GM19023 (cell line): ENCODE measurements around the gene GTF3C5.
"Not testable (repeated sequence)": the region's sequence is repeated elsewhere in the genome, so short reads cannot be mapped to it uniquely, and the experiment has no call there.

Source experiments
- ATAC-seq: cut with Tn5 transposase; IDR thresholded peaks from one replicate; pipeline ENCODE4 v1.9.1; 2021; ENCODE audit warnings: mild to moderate bottlenecking, moderate library complexity; ENCODE audit not compliant: unreplicated experiment

Gene GTF3C5

GRCh38 chr9:133028221-133028620 lies 2.6 kb upstream of the GTF3C5 start:
- no peak for ATAC-seq

GRCh38 chr9:133029994-133030316 lies 842 bp upstream of the GTF3C5 start:
- ATAC-seq = peak; percentile 22

GRCh38 chr9:133031130-133031422 lies 279 bp downstream of the GTF3C5 start:
- ATAC-seq = no peak

- ATAC-seq = no peak
Observed at GRCh38 chr9:133031496-133031911, 707 bp downstream of the GTF3C5 start.

- no peak for ATAC-seq
Observed at GRCh38 chr9:133032171-133032570, 1.4 kb downstream of the GTF3C5 start.

GRCh38 chr9:133035669-133036068 lies 4.9 kb downstream of the GTF3C5 start:
- ATAC-seq = no peak

GRCh38 chr9:133037775-133038515 lies 7.1 kb downstream of the GTF3C5 start:
- ATAC-seq = no peak

- not testable (repeated sequence) for ATAC-seq
Observed at GRCh38 chr9:133040892-133041479, 10.2 kb downstream of the GTF3C5 start.

GRCh38 chr9:133041958-133042357 lies 11.2 kb downstream of the GTF3C5 start:
- no peak for ATAC-seq

GRCh38 chr9:133042676-133043075 lies 11.9 kb downstream of the GTF3C5 start:
- no peak for ATAC-seq

GRCh38 chr9:133043449-133044035 lies 12.7 kb downstream of the GTF3C5 start:
- no peak for ATAC-seq

- no peak for ATAC-seq
Observed at GRCh38 chr9:133044125-133044524, 13.3 kb downstream of the GTF3C5 start.

- ATAC-seq = no peak
Observed at GRCh38 chr9:133044661-133045060, 13.9 kb downstream of the GTF3C5 start.

GRCh38 chr9:133045132-133045531 lies 14.3 kb downstream of the GTF3C5 start:
- ATAC-seq = no peak

GRCh38 chr9:133046196-133046899 lies 15.6 kb downstream of the GTF3C5 start:
- ATAC-seq = no peak

- no peak for ATAC-seq
Observed at GRCh38 chr9:133046900-133047295, 16.1 kb downstream of the GTF3C5 start.

- ATAC-seq = no peak
Observed at GRCh38 chr9:133048595-133048994, 17.8 kb downstream of the GTF3C5 start.

GRCh38 chr9:133049043-133049442 lies 18.2 kb downstream of the GTF3C5 start:
- no peak for ATAC-seq

- no peak for ATAC-seq
Observed at GRCh38 chr9:133050142-133050541, 19.3 kb downstream of the GTF3C5 start.

GRCh38 chr9:133050781-133051180 lies 20.0 kb downstream of the GTF3C5 start:
- no peak for ATAC-seq

GRCh38 chr9:133051281-133051900 lies 20.6 kb downstream of the GTF3C5 start:
- ATAC-seq = no peak
